Sigmoid colon (tissue), 7 donors: Measurements from ENCODE around the gene DYNC1I1. TPM values are rescaled to one million over a fixed set of nuclear protein-coding genes. Genes with fewer than 3 reads are reported as not detected.

Experiments
- DNase-seq: peaks from one replicate; pipeline ENCODE4 v3.0.0-alpha.2; 2019
- H3K27ac ChIP-seq, 4 donors: fragments of 200-600 bp; sonication (generic); one replicate each; pipeline ENCODE4 v1.5.1; 2016 to 2019; ENCODE audit warnings: mild to moderate bottlenecking in 1 of 4
- H3K27me3 ChIP-seq, 3 donors: fragments of 200-600 bp; sonication (generic); one replicate each; pipeline ENCODE4 v1.5.1; 2019; ENCODE audit warnings: mild to moderate bottlenecking in 1 of 3
- H3K36me3 ChIP-seq, 4 donors: fragments of 200-600 bp; sonication (generic); one replicate each; pipeline ENCODE4 v1.5.1; 2016 to 2019
- H3K4me1 ChIP-seq, 4 donors: fragments of 200-600 bp; sonication (generic); one replicate each; pipeline ENCODE4 v1.5.1; 2017 to 2019
- H3K4me3 ChIP-seq, 4 donors: fragments of 200-600 bp; sonication (generic); one replicate each; pipeline ENCODE4 v1.5.1; 2017 to 2019; ENCODE audit warnings: mild to moderate bottlenecking in 2 of 4, moderate library complexity in 1 of 4
- H3K9me3 ChIP-seq, 4 donors: fragments of 200-600 bp in 3 of 4; sonication (generic) in 3 of 4; one replicate each; pipeline versions ENCODE4 v1.5.1 to v1.6.1; 2013 to 2019
- CTCF ChIP-seq, 4 experiments: fragments of 450-650 bp in 3 of 4; fragments of 200-600 bp in 1 of 4; IDR thresholded peaks; one replicate each; pipeline ENCODE4 v1.5.1; 2016 to 2019; ENCODE audit warnings: antibody characterized with exemption in 4 of 4, mild to moderate bottlenecking in 3 of 4, moderate library complexity in 2 of 4
- EP300 ChIP-seq, 4 donors: sonication (generic); formaldehyde crosslinking; IDR thresholded peaks; one replicate each; pipeline ENCODE4 v1.6.1; 2017; ENCODE audit warnings: antibody characterized with exemption in 4 of 4
- POLR2A ChIP-seq, 2 donors: fragments of 450-650 bp; IDR thresholded peaks; one replicate each; pipeline ENCODE4 v1.6.1; 2016; ENCODE audit warnings: antibody characterized with exemption in 2 of 2, mild to moderate bottlenecking in 2 of 2, moderate library complexity in 2 of 2
- POLR2AphosphoS5 ChIP-seq, 4 donors: sonication (generic); formaldehyde crosslinking; IDR thresholded peaks; one replicate each; pipeline ENCODE4 v1.6.1; 2017; ENCODE audit warnings: antibody characterized with exemption in 4 of 4
- WGBS, 2 donors: extraction: QIAGEN DNeasy Blood & Tissue Kit; methylation state at CpG; one replicate each; pipeline ENCODE4 v1.1.7; 2013; 5-methylcytosine and 5-hydroxymethylcytosine counted together
- intact Hi-C: fragments of 100-400 bp; cut with DNase I; formaldehyde crosslinking; loops from one replicate; pipeline ENCODE4 v1.15.1; 2023
- polyA plus RNA-seq, 3 donors: library from polyadenylated mRNA; stranded (reverse); fragments of 200-250 nt; gene quantifications; one replicate each; pipeline ENCODE4 v1.2.3, GENCODE V29; 2013
- total RNA-seq, 4 donors: library from RNA; depleted of rRNA; stranded (reverse); fragments of >200 nt; gene quantifications; one replicate each; pipeline ENCODE4 v1.1.0, GENCODE V29; 2016
- donor health status: healthy with polysubstance abuse.
- donor health status: Bipolar disorder and iron deficiency.
- donor health status: healthy.

DYNC1I1 gene
- total and polyA plus RNA-seq, 7 donors, result 0.92 to 65.2 (median 45.1) TPM; not detected in 1

GRCh38 chr7:96111405-96111804 is 339.1 kb downstream of the DYNC1I1 start:
- Histone ChIP-seq H3K27ac (no peak overlapping the region), H3K4me3 (no peak overlapping the region), H3K36me3 (no peaks in the 10 kb centered on the region), H3K9me3 (no peaks in the 10 kb centered on the region), H3K4me1 (no peaks in the 10 kb centered on the region), H3K27me3 (no peaks in the 10 kb centered on the region)
- no peak for DNase-seq
- no peak for TF ChIP-seq POLR2AphosphoS5 (IDR thresholded peaks at IDR 0.05)
- TF ChIP-seq EP300 (IDR thresholded peaks at IDR 0.05), result no peak
- TF ChIP-seq POLR2A (IDR thresholded peaks at IDR 0.05), result no peak
- no peak for TF ChIP-seq CTCF (IDR thresholded peaks at IDR 0.05)
- intact Hi-C loops, result no loop called here

GRCh38 chr7:96114190-96114589 is 341.8 kb downstream of the DYNC1I1 start:
- H3K27ac ChIP-seq, result no peak overlapping the region
- no peaks in the 10 kb centered on the region for H3K9me3 ChIP-seq
- intact Hi-C loops, result no loop called here
- H3K4me3 ChIP-seq, result no peak overlapping the region
- DNase-seq, result no peak
- TF ChIP-seq POLR2A (IDR thresholded peaks at IDR 0.05) (no peak), CTCF (IDR thresholded peaks at IDR 0.05) (no peak), EP300 (IDR thresholded peaks at IDR 0.05) (no peak), POLR2AphosphoS5 (IDR thresholded peaks at IDR 0.05) (no peak)
- no peaks in the 10 kb centered on the region for H3K27me3 ChIP-seq
- 90 to 93% methylated on average over 7 of the region's 7 CpGs for WGBS, 2 donors
- no peaks in the 10 kb centered on the region for H3K36me3 ChIP-seq
- H3K4me1 ChIP-seq, result no peaks in the 10 kb centered on the region

GRCh38 chr7:96116173-96116572 is 343.8 kb downstream of the DYNC1I1 start:
- Histone ChIP-seq H3K9me3 (no peaks in the 10 kb centered on the region), H3K27me3 (no peaks in the 10 kb centered on the region), H3K4me1 (no peaks in the 10 kb centered on the region), H3K36me3 (peaks cover 0 to 13% (median 0%) of the 10 kb centered on the region in 4 donors), H3K4me3 (no peak overlapping the region), H3K27ac (no peak overlapping the region)
- no peak for TF ChIP-seq EP300 (IDR thresholded peaks at IDR 0.05)
- TF ChIP-seq POLR2A (IDR thresholded peaks at IDR 0.05), result no peak
- no peak for TF ChIP-seq CTCF (IDR thresholded peaks at IDR 0.05)
- no peak for TF ChIP-seq POLR2AphosphoS5 (IDR thresholded peaks at IDR 0.05)
- WGBS, 2 donors, result 78 to 81% methylated on average over 7 of the region's 7 CpGs
- intact Hi-C loops, result no loop called here
- no peak for DNase-seq

GRCh38 chr7:96118449-96119001 is 346.2 kb downstream of the DYNC1I1 start:
- Histone ChIP-seq H3K9me3 (no peaks in the 10 kb centered on the region), H3K4me1 (no peaks in the 10 kb centered on the region), H3K4me3 (no peak overlapping the region), H3K36me3 (peaks cover 0 to 23% (median 0%) of the 10 kb centered on the region in 4 donors), H3K27ac (no peak overlapping the region), H3K27me3 (no peaks in the 10 kb centered on the region)
- WGBS, 2 donors, result 82 to 90% methylated on average over 13 of the region's 13 CpGs
- TF ChIP-seq POLR2AphosphoS5 (IDR thresholded peaks at IDR 0.05), result no peak
- TF ChIP-seq POLR2A (IDR thresholded peaks at IDR 0.05), result no peak
- TF ChIP-seq EP300 (IDR thresholded peaks at IDR 0.05), result no peak
- TF ChIP-seq CTCF (IDR thresholded peaks at IDR 0.05), result no peak
- intact Hi-C loops, result no loop called here
- DNase-seq, result no peak
